GM21737 (cell line): Measurements from ENCODE around the gene PARPBP.
"Not testable (repeated sequence)": the region's sequence is repeated elsewhere in the genome, so short reads cannot be mapped to it uniquely, and the experiment has no call there.

Experiments used
- ATAC-seq: cut with Tn5 transposase; IDR thresholded peaks from one replicate; pipeline ENCODE4 v1.9.1; 2021; ENCODE audit warnings: mild to moderate bottlenecking, moderate library complexity; ENCODE audit not compliant: unreplicated experiment

PARPBP gene

GRCh38 chr12:102234599-102234998, 114.6 kb downstream of the PARPBP start:
- ATAC-seq: no peak

GRCh38 chr12:102240859-102241258, 120.9 kb downstream of the PARPBP start:
- not testable (repeated sequence) for ATAC-seq
